Prostate gland (tissue), 2 donors: ENCODE measurements around the gene CTBP2. TPM values are rescaled to one million over a fixed set of nuclear protein-coding genes. Genes with fewer than 3 reads are reported as not detected.
A peak's percentile ranks its signal among the peaks of the same experiment; 100 is the strongest.
"Not testable (repeated sequence)": the region's sequence is repeated elsewhere in the genome, so short reads cannot be mapped to it uniquely, and the experiment has no call there.

ENCODE experiments used
- DNase-seq: peaks from one replicate; pipeline ENCODE4 v3.0.0-alpha.2; 2019; ENCODE audit warnings: low spot score
- H3K27ac ChIP-seq, 2 donors: fragments of 200-600 bp; sonication (generic); 2 replicates each; pipeline ENCODE4 v1.5.1; 2017 to 2019
- H3K27me3 ChIP-seq: fragments of 200-600 bp; sonication (generic); replicated peaks from 2 replicates; pipeline ENCODE4 v1.5.1; 2019; ENCODE audit not compliant: insufficient read depth
- H3K36me3 ChIP-seq, 2 donors: fragments of 200-600 bp; sonication (generic); 1 replicate in 1 of 2; 2 replicates in 1 of 2; pipeline versions ENCODE4 v1.5.1 to v1.8.1; 2017 to 2019
- H3K4me1 ChIP-seq: fragments of 200-600 bp; sonication (generic); replicated peaks from 2 replicates; pipeline ENCODE4 v1.5.1; 2019
- H3K4me3 ChIP-seq, 2 donors: fragments of 200-600 bp; sonication (generic); 2 replicates each; pipeline ENCODE4 v1.5.1; 2017 to 2019
- H3K9me3 ChIP-seq: fragments of 200-600 bp; sonication (generic); 2 replicates; pipeline ENCODE4 v1.5.1; 2017
- POLR2A ChIP-seq: fragments of 450-650 bp; IDR thresholded peaks from one replicate; pipeline ENCODE4 v1.6.1; 2016; ENCODE audit warnings: antibody characterized with exemption, mild to moderate bottlenecking
- POLR2AphosphoS5 ChIP-seq: sonication (generic); formaldehyde crosslinking; IDR thresholded peaks from one replicate; pipeline ENCODE4 v1.6.1; 2017; ENCODE audit warnings: antibody characterized with exemption
- WGBS: methylation state at CpG from one replicate; pipeline ENCODE4 v1.1.5; 2018; 5-methylcytosine and 5-hydroxymethylcytosine counted together
- intact Hi-C: fragments of 100-400 bp; cut with DNase I; formaldehyde crosslinking; loops from one replicate; pipeline ENCODE4 v1.14.2; 2022
- total RNA-seq, 2 donors: library from RNA; depleted of rRNA; stranded (reverse); fragments of >200 nt; gene quantifications; one replicate each; pipeline ENCODE4 v1.1.0, GENCODE V29; 2016
- TF ChIP-seq, protein P1 (sequence below), 4 experiments: fragments of 200-600 bp in 2 of 4; fragments of 450-650 bp in 2 of 4; sonication (generic) in 2 of 4; IDR thresholded peaks; 1 replicate in 3 of 4; 2 replicates in 1 of 4; pipeline ENCODE4 v1.5.1; 2016 to 2019; ENCODE audit warnings: antibody characterized with exemption in 4 of 4, mild to moderate bottlenecking in 2 of 4, moderate library complexity in 2 of 4

CTBP2 gene
- total RNA-seq, 2 donors from 2014 or later, result 70.2 to 89.7 TPM

DNA sequence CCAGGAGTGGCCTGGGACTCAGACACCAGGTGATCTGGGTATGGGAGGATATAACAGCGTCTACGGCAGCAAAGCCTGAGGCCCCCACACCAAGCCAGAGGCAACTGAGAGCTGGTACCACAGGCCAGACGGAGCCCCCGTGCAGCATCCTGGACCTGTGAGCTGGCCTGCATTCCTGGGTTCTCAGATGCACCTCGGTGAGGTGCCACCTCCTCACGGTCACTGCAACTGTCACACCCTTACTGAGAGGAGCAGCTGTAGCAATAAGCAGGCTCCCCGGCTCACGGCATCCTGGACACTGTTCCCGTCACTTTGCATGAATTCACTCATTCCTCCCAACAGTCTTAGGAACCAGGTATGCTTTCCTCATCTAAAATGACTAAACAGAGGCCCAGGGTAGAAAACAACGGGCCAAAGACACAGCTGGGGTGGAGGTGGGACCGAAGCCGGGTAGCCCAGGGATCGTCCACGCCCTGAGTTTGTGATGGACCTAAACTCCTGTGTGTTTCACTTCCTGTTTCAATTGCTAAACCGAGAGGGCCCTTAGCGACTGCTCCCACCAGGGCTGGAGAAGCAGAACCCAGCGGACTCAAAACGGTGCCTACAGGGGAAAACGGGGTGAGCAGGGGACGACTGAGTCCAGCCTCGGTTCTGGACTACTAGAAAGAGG, 98.7 kb downstream of the CTBP2 start:
- WGBS, result 69% methylated on average over 21 of the region's 21 CpGs
- Histone ChIP-seq H3K36me3 (no peaks in the 10 kb centered on the region), H3K9me3 (no peaks in the 10 kb centered on the region), H3K27ac (peak overlapping the region; percentile 90 to 91), H3K4me3 (no peak overlapping the region), H3K4me1 (peaks cover 74% of the 10 kb centered on the region), H3K27me3 (no peaks in the 10 kb centered on the region)
- intact Hi-C loops, result loop anchor here (2.0 to 5.0 kb wide), 3 partner anchors 69 to 144 kb away; no protein-coding TSS in a partner anchor
- no peak for DNase-seq
- no peak for TF ChIP-seq POLR2AphosphoS5
- TF ChIP-seq, protein P1, sequence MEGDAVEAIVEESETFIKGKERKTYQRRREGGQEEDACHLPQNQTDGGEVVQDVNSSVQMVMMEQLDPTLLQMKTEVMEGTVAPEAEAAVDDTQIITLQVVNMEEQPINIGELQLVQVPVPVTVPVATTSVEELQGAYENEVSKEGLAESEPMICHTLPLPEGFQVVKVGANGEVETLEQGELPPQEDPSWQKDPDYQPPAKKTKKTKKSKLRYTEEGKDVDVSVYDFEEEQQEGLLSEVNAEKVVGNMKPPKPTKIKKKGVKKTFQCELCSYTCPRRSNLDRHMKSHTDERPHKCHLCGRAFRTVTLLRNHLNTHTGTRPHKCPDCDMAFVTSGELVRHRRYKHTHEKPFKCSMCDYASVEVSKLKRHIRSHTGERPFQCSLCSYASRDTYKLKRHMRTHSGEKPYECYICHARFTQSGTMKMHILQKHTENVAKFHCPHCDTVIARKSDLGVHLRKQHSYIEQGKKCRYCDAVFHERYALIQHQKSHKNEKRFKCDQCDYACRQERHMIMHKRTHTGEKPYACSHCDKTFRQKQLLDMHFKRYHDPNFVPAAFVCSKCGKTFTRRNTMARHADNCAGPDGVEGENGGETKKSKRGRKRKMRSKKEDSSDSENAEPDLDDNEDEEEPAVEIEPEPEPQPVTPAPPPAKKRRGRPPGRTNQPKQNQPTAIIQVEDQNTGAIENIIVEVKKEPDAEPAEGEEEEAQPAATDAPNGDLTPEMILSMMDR (IDR thresholded peaks at IDR 0.05), result no peak
- no peak for TF ChIP-seq POLR2A

DNA sequence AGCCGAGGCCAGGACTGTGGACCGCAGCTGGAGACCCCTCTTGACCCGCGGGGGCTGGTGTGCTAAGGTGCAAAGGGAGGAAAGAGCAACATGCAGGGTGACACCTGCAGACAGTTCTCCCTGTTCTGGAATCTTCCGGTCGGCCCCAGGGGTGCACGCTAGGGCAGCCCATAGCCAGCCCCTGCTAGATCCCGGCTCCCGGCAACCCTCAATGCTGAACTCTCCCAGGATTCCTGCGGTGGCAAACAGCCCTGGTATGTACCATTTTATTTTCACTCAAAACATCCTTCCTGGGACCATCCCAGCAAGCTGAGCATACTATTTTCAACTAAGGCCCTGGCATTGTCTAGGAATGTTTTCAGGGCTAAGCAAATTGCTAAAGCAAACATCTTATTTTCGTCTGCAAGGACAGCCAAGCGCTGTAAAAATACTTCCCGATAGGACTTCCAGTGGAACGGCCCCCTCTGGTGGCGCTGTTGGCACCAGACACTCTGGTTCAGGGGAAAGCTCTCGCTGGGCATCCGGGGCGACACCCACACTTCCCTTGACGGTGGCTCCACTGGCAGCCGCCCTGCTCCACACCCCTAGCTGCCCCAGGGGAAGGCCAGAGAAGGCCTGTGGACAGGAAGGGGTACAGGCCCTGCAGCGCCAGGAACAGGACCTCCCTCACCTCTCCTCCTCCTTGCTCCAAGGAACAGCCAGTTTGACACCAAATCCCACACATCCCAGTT, 99.4 kb downstream of the CTBP2 start:
- 8% methylated on average over 21 of the region's 21 CpGs for WGBS
- Histone ChIP-seq H3K36me3 (no peaks in the 10 kb centered on the region), H3K4me1 (peaks cover 81% of the 10 kb centered on the region), H3K4me3 (peak overlapping the region in 1 of 2 donors; percentile 1), H3K9me3 (no peaks in the 10 kb centered on the region), H3K27ac (peak overlapping the region; percentile 90 to 91), H3K27me3 (no peaks in the 10 kb centered on the region)
- intact Hi-C loops, result loop anchor here (2.0 to 5.0 kb wide), 3 partner anchors 68 to 144 kb away; no protein-coding TSS in a partner anchor
- TF ChIP-seq POLR2AphosphoS5, result peak; percentile 97
- no peak for TF ChIP-seq POLR2A
- TF ChIP-seq, protein P1 (IDR thresholded peaks at IDR 0.05), result peak; percentile 60 to 94 (median 90)
- DNase-seq, result peak; percentile 94

DNA sequence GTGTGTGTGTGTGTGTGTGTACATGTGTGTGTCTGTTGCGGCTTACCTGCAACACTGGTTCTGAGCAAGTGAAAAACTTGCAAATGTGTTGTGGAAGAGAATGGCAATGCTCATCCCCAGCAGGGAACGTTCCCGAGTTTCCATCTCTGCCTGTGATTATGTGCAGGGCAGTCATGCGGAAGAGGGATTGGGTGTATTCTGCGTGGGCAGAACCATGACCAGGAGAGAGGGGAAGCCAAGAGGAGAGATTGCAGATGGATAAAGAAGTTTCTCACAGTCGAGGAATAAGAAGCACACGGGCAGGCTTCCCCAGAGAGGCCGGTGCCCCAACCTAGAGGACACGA, 99.9 kb downstream of the CTBP2 start:
- Histone ChIP-seq H3K27me3 (no peaks in the 10 kb centered on the region), H3K36me3 (no peaks in the 10 kb centered on the region), H3K4me1 (peaks cover 81% of the 10 kb centered on the region), H3K9me3 (no peaks in the 10 kb centered on the region), H3K27ac (peak overlapping the region; percentile 90 to 91), H3K4me3 (peak overlapping the region in 1 of 2 donors; percentile 1)
- TF ChIP-seq POLR2AphosphoS5 (no peak), POLR2A (no peak)
- TF ChIP-seq, protein P1 (IDR thresholded peaks at IDR 0.05), result no peak
- WGBS, result 19% methylated on average over 9 of the region's 9 CpGs
- intact Hi-C loops, result loop anchor here (2.0 to 5.0 kb wide), 3 partner anchors 68 to 143 kb away; no protein-coding TSS in a partner anchor
- peak; percentile 33 for DNase-seq

DNA sequence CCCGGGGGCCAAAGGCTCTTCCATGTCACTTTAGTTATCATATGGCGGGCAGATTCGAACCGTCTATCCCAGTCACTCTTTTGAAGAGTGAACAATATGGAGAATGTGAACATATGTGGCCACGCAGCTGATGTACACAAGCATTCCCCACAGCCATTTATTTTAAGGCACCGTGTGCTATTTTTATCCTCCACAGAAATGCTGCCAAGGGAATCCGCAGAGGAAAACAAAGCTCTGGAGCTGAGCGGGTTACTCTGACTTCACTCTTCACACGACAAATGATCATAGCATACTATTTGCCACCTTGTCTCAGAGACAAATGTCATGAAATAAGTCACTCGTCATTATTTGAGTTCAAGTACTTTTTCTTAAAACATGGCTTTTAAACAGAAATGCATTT, 100.3 kb downstream of the CTBP2 start:
- H3K4me1 ChIP-seq, result peaks cover 79% of the 10 kb centered on the region
- intact Hi-C loops, result loop anchor here (2.0 to 5.0 kb wide), 3 partner anchors 67 to 143 kb away; no protein-coding TSS in a partner anchor
- no peak for DNase-seq
- no peaks in the 10 kb centered on the region for H3K36me3 ChIP-seq
- H3K9me3 ChIP-seq, result no peaks in the 10 kb centered on the region
- TF ChIP-seq POLR2AphosphoS5 (no peak), POLR2A (no peak)
- TF ChIP-seq, protein P1 (IDR thresholded peaks at IDR 0.05), result no peak
- peak overlapping the region; percentile 90 to 91 for H3K27ac ChIP-seq
- 39% methylated on average over 10 of the region's 10 CpGs for WGBS
- H3K4me3 ChIP-seq, result no peak overlapping the region
- no peaks in the 10 kb centered on the region for H3K27me3 ChIP-seq

GRCh38 chr10:125059348-125059747, 101.0 kb downstream of the CTBP2 start:
- H3K27ac ChIP-seq, result peak overlapping the region; percentile 90 to 91
- intact Hi-C loops, result loop anchor here (10.0 kb wide), 1 partner anchor 635 kb away; no protein-coding TSS in a partner anchor
- not testable (repeated sequence) for H3K27me3 ChIP-seq, H3K4me3 ChIP-seq, DNase-seq, H3K9me3 ChIP-seq, H3K36me3 ChIP-seq
- 94% methylated on average over 8 of the region's 8 CpGs for WGBS
- peaks cover 77% of the 10 kb centered on the region for H3K4me1 ChIP-seq
